Body of pancreas (tissue), 4 donors: ENCODE results near the gene NFU1. TPM values are rescaled to one million over a fixed set of nuclear protein-coding genes. Genes with fewer than 3 reads are reported as not detected.
A peak's percentile ranks its signal among the peaks of the same experiment; 100 is the strongest.

Source experiments
- ATAC-seq: fragments of 150-250 bp; one replicate; pipeline ENCODE4 v1.9.1; 2016
- DNase-seq, 4 donors: peaks; one replicate each; pipeline ENCODE4 v3.0.0-alpha.2; 2019
- H3K27ac ChIP-seq, 4 donors: fragments of 200-600 bp; sonication (generic); 1 replicate in 3 of 4; 2 replicates in 1 of 4; pipeline versions ENCODE4 v1.5.1 to v1.6.1; 2016 to 2019; ENCODE audit warnings: mild to moderate bottlenecking in 1 of 4, mixed read lengths in 1 of 4, moderate library complexity in 1 of 4
- H3K27me3 ChIP-seq, 2 donors: fragments of 200-600 bp; sonication (generic); one replicate each; pipeline ENCODE4 v1.6.0; 2016; ENCODE audit warnings: mild to moderate bottlenecking in 1 of 2
- H3K36me3 ChIP-seq, 2 donors: fragments of 200-600 bp; sonication (generic); replicated peaks in 1 of 2; 2 replicates each; pipeline ENCODE4 v1.5.1; 2016; ENCODE audit warnings: low read depth in 2 of 2; ENCODE audit not compliant: insufficient read depth in 1 of 2
- H3K4me1 ChIP-seq: fragments of 200-600 bp; sonication (generic); one replicate; pipeline ENCODE4 v1.6.0; 2016
- H3K4me3 ChIP-seq, 2 donors: fragments of 200-600 bp; sonication (generic); 1 replicate in 1 of 2; 2 replicates in 1 of 2; pipeline ENCODE4 v1.5.1; 2016 to 2019
- H3K9me3 ChIP-seq, 3 donors: fragments of 200-600 bp; sonication (generic); 1 replicate in 2 of 3; 2 replicates in 1 of 3; pipeline ENCODE4 v1.5.1; 2016
- POLR2A ChIP-seq, 3 donors: fragments of 450-650 bp; IDR thresholded peaks; one replicate each; pipeline ENCODE4 v1.6.1; 2016; ENCODE audit warnings: antibody characterized with exemption in 3 of 3, mild to moderate bottlenecking in 2 of 3
- WGBS, 2 donors: methylation state at CpG; one replicate each; pipeline ENCODE4 v1.1.5; 2017; 5-methylcytosine and 5-hydroxymethylcytosine counted together
- intact Hi-C: fragments of 100-400 bp; cut with DNase I; formaldehyde crosslinking; loops from one replicate; pipeline ENCODE4 v1.15.1; 2023
- total RNA-seq, 2 donors: library from RNA; depleted of rRNA; stranded (reverse); fragments of >200 nt; gene quantifications; one replicate each; pipeline ENCODE4 v1.1.0, GENCODE V29; 2016
- TF ChIP-seq, protein P1 (sequence below), 7 experiments: fragments of 450-650 bp in 4 of 7; fragments of 200-600 bp in 3 of 7; sonication (generic) in 3 of 7; IDR thresholded peaks; one replicate each; pipeline ENCODE4 v1.5.1; 2016 to 2019; ENCODE audit warnings: antibody characterized with exemption in 7 of 7

Gene NFU1
- total RNA-seq, 2 donors from 2014 or later = 12.9 to 29.1 TPM

DNA sequence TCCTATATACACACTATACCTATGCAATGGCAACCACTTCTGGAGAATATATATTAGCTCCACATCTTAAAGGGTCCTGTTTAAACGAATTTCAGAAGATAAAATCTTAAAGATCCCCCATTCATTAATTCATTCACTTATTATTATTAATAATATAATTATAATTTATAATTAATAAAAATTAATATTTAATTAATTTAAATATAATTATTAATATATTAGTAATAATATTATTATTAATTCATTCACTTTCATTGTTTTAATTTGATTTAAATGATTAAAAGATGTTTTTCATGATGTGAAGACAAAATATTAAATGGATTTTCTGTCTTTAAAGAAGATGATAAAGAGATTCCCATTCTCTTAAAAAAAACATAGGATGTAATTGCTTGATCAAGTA, 21.1 kb downstream of the NFU1 start:
- no peak for ATAC-seq
- Histone ChIP-seq H3K9me3 (no peaks in the 10 kb centered on the region), H3K27me3 (no peaks in the 10 kb centered on the region), H3K27ac (no peak overlapping the region), H3K4me3 (no peak overlapping the region), H3K36me3 (peaks cover 0 to 23% of the 10 kb centered on the region in 2 donors), H3K4me1 (peaks cover 3% of the 10 kb centered on the region)
- 59 to 67% methylated on average over 1 of the region's 1 CpG for WGBS, 2 donors
- DNase-seq = no peak
- intact Hi-C loops = no loop called here
- TF ChIP-seq POLR2A (IDR thresholded peaks at IDR 0.05) = no peak
- TF ChIP-seq, protein P1, sequence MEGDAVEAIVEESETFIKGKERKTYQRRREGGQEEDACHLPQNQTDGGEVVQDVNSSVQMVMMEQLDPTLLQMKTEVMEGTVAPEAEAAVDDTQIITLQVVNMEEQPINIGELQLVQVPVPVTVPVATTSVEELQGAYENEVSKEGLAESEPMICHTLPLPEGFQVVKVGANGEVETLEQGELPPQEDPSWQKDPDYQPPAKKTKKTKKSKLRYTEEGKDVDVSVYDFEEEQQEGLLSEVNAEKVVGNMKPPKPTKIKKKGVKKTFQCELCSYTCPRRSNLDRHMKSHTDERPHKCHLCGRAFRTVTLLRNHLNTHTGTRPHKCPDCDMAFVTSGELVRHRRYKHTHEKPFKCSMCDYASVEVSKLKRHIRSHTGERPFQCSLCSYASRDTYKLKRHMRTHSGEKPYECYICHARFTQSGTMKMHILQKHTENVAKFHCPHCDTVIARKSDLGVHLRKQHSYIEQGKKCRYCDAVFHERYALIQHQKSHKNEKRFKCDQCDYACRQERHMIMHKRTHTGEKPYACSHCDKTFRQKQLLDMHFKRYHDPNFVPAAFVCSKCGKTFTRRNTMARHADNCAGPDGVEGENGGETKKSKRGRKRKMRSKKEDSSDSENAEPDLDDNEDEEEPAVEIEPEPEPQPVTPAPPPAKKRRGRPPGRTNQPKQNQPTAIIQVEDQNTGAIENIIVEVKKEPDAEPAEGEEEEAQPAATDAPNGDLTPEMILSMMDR (IDR thresholded peaks at IDR 0.05) = no peak

DNA sequence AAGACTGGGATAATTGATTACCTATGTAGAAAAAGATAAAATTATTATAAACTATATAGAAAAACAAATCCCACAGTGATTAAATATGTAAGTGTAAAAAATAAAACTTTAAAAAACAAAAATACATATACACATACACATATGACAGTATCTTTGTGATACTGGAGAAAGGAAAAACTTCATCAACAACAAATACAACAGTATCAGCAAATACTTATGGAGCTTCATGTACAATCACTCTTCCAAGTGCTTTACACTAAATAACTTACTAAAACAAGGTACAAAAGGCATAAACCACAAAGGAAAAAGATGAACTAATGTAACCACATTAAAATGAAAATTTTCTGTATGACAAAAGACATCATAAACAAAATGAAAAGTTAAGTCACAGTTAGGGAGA, 26.1 kb downstream of the NFU1 start:
- H3K4me1 ChIP-seq = peaks cover 6% of the 10 kb centered on the region
- ATAC-seq (no peak), DNase-seq (no peak)
- H3K36me3 ChIP-seq = peaks cover 0 to 10% of the 10 kb centered on the region in 2 donors
- intact Hi-C loops = no loop called here
- no peaks in the 10 kb centered on the region for H3K9me3 ChIP-seq
- no peaks in the 10 kb centered on the region for H3K27me3 ChIP-seq
- H3K4me3 ChIP-seq = no peak overlapping the region
- no peak overlapping the region for H3K27ac ChIP-seq
- TF ChIP-seq, protein P1 (IDR thresholded peaks at IDR 0.05) = no peak
- TF ChIP-seq POLR2A (IDR thresholded peaks at IDR 0.05) = no peak

DNA sequence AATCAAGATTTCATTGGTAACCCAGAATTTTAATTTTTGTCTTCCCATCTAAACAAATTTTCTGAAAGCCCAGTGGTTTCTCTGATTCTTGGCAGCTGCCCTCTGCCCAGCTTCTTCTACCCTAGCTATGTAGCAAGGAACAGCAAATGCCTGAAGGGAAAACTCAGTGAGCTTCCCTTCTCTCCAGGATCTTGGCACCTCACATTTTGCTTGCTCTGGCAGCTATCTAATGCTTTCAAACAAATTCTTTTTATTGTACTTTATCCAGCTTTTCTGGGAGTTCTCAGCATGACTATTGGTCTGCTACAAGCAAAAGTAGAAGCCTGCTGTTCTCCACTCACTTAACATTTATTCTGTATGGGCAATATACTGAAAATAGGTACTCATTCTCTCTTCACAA, 31.9 kb downstream of the NFU1 start:
- Histone ChIP-seq H3K4me3 (no peak overlapping the region), H3K4me1 (peaks cover 2% of the 10 kb centered on the region), H3K27ac (no peak overlapping the region), H3K27me3 (no peaks in the 10 kb centered on the region), H3K36me3 (no peaks in the 10 kb centered on the region), H3K9me3 (no peaks in the 10 kb centered on the region)
- no peak for TF ChIP-seq POLR2A (IDR thresholded peaks at IDR 0.05)
- TF ChIP-seq, protein P1 (IDR thresholded peaks at IDR 0.05) = no peak
- ATAC-seq (no peak), DNase-seq (no peak)
- intact Hi-C loops = no loop called here

DNA sequence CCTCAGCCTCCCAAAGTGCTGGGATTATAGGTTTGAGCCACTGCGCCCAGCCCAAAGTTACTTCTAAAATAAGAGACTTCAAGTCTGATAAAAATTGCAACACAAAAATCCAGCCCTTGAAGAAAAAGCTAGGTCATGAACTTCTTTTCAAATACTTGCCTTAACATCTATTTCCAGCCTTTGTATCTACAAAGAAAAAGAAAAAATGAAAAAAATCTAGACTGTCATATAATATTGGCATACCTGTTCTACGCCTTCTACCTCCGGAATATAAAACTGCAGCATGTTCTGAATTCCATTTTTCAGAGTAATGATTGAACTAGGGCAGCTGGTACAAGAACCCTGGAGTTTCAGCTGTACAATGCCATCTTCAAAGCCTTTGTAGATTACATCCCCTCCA, 37.1 kb downstream of the NFU1 start:
- WGBS, 2 donors = 96 to 98% methylated on average over 3 of the region's 3 CpGs
- Histone ChIP-seq H3K27ac (no peak overlapping the region), H3K4me1 (peaks cover 17% of the 10 kb centered on the region), H3K27me3 (no peaks in the 10 kb centered on the region), H3K36me3 (peaks cover 0 to 4% of the 10 kb centered on the region in 2 donors), H3K4me3 (no peak overlapping the region), H3K9me3 (no peaks in the 10 kb centered on the region)
- TF ChIP-seq, protein P1 (IDR thresholded peaks at IDR 0.05) = no peak
- TF ChIP-seq POLR2A (IDR thresholded peaks at IDR 0.05) = no peak
- DNase-seq (no peak), ATAC-seq (no peak)
- intact Hi-C loops = no loop called here

DNA sequence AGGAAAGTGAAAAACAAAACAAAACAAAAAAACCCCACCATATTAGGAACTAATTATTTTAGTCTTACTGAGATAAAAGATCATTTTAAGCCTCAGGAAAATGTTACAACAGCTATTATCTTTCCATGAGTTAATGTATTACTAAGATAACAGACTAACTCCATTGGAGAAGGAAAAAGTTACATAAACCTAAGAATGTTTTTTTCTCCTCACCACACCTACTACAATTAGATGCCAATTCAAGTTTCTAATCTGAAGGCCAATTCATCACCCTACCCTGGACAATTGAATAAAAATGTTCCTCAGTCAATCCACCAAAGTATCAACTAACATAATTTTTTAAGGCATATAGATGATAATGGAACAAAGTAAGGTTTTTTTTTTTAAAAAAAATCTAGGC, 40.0 kb downstream of the NFU1 start:
- H3K27ac ChIP-seq = peak overlapping the region in 1 of 4 donors; percentile 44
- H3K9me3 ChIP-seq = no peaks in the 10 kb centered on the region
- TF ChIP-seq POLR2A (IDR thresholded peaks at IDR 0.05) = no peak
- TF ChIP-seq, protein P1 (IDR thresholded peaks at IDR 0.05) = no peak
- peak; percentile 74 for ATAC-seq
- DNase-seq = no peak
- intact Hi-C loops = no loop called here
- H3K36me3 ChIP-seq = peaks cover 0 to 4% of the 10 kb centered on the region in 2 donors
- no peaks in the 10 kb centered on the region for H3K27me3 ChIP-seq
- H3K4me1 ChIP-seq = peaks cover 17% of the 10 kb centered on the region
- no peak overlapping the region for H3K4me3 ChIP-seq
